ENCODE data around the gene SIX4. TPM values are rescaled to one million over a fixed set of nuclear protein-coding genes. Genes with fewer than 3 reads are reported as not detected.
A peak's percentile ranks its signal among the peaks of the same experiment; 100 is the strongest.
"Not testable (repeated sequence)": the region's sequence is repeated elsewhere in the genome, so short reads cannot be mapped to it uniquely, and the experiment has no call there.

SIX4 gene
- total RNA-seq, result 4.4 TPM

GRCh38 chr14:60723907-60724618, at the start of gene SIX4:
Gene SIX4, minus strand, starts transcription at chr14:60724351. Its CDS starts 277 bp downstream, at chr14:60724074.
- peak; percentile 48 for DNase-seq

GRCh38 chr14:60773558-60773957, 49.4 kb upstream of the SIX4 start:
- no peak for DNase-seq

- no peak for DNase-seq
These were observed 47.0 kb upstream of the SIX4 start for GRCh38 chr14:60771117-60771516.

GRCh38 chr14:60768602-60769001, 44.5 kb upstream of the SIX4 start:
- DNase-seq, result no peak

GRCh38 chr14:60760644-60761364, 36.7 kb upstream of the SIX4 start:
- DNase-seq, result no peak

GRCh38 chr14:60760209-60760608, 36.1 kb upstream of the SIX4 start:
- DNase-seq, result no peak

- no peak for DNase-seq
These were observed 34.7 kb upstream of the SIX4 start for GRCh38 chr14:60758885-60759284.

GRCh38 chr14:60757567-60758002, 33.4 kb upstream of the SIX4 start:
- no peak for DNase-seq

GRCh38 chr14:60756847-60757246, 32.7 kb upstream of the SIX4 start:
- peak; percentile 3 for DNase-seq

- DNase-seq, result no peak
These were observed 29.3 kb upstream of the SIX4 start for GRCh38 chr14:60753264-60754119.

- no peak for DNase-seq
These were observed 20.4 kb upstream of the SIX4 start for GRCh38 chr14:60744566-60744965.

- no peak for DNase-seq
These were observed 14.8 kb upstream of the SIX4 start for GRCh38 chr14:60738843-60739508.

GRCh38 chr14:60736494-60736893, 12.3 kb upstream of the SIX4 start:
- no peak for DNase-seq

GRCh38 chr14:60735416-60735815, 11.3 kb upstream of the SIX4 start:
- DNase-seq, result no peak

- peak; percentile 71 for DNase-seq
These were observed 10.5 kb upstream of the SIX4 start, which contains the start of gene MNAT1 for GRCh38 chr14:60734465-60735242. Gene MNAT1, plus strand, starts transcription at chr14:60734761. Its CDS starts 102 bp downstream, at chr14:60734863.

GRCh38 chr14:60732840-60733483, 8.8 kb upstream of the SIX4 start:
- DNase-seq, result no peak

- not testable (repeated sequence) for DNase-seq
These were observed 7.1 kb upstream of the SIX4 start for GRCh38 chr14:60731291-60731690.

- DNase-seq, result no peak
These were observed 840 bp downstream of the SIX4 start for GRCh38 chr14:60723116-60723906.

GRCh38 chr14:60722357-60723115, 1.6 kb downstream of the SIX4 start:
- DNase-seq, result no peak
